ENCODE results near the gene CCL19.

GRCh38 chr9:34662526-34663302 lies 28.4 kb downstream of the CCL19 start, which contains the start of gene CCL27:
- no peak for TF ChIP-seq CTCF (IDR thresholded peaks at IDR 0.05)
- TF ChIP-seq POLR2A (IDR thresholded peaks at IDR 0.05): no peak
